ENCODE data around the gene CREBBP. TPM values are rescaled to one million over a fixed set of nuclear protein-coding genes. Genes with fewer than 3 reads are reported as not detected.

Gene CREBBP
- total RNA-seq, 1 experiment from 2014 or later: 26.4 TPM

DNA sequence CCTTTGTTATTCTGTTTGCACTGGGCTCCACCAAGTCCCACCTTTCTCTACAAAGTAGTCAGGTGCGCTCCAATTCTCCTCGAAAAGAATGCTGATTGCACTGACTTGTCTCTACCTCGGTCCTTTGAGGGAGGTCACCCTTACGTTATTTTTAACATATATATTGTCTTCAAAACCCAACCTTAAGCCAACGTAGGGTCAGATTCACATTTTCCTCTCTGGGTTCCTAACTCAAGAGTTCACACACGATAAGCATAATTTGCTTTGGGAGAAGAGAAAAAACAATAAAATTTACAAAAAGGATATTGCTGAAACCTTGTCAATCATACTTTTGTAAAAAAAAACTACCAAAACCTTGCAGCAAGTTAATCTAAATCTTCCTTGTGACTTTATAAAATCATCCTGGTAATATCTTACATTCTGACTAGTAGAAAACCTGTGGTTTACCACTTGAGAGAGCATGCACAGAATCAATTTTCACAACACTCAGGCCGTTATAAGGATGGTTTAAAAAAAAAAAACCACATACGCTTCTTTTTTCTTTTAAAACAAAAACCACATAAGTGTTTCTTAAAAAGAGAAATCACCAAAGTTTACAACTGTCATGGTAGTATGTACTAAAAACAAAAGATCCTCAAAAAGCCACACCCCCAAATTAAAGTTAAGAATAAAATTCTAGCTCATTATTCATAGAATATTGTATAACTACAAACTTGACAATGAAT lies 91.0 kb downstream of the CREBBP start:
- Histone ChIP-seq H3K27ac (ENCODE audit: low read length) (no peak overlapping the region), H3K4me2 (ENCODE audit: low read depth, low read length, poor library complexity, severe bottlenecking) (no peak overlapping the region), H3K4me3 (ENCODE audit: low read length) (no peak overlapping the region), H4K20me1 (ENCODE audit: insufficient read depth, low read depth, low read length) (no peaks in the 10 kb centered on the region; the same call in 1 of the 2 replicates), H3K9me3 (ENCODE audit: low read length) (no peaks in the 10 kb centered on the region), H3K79me2 (ENCODE audit: low read length) (peaks cover 86% of the 10 kb centered on the region), H3K4me1 (ENCODE audit: low read length) (no peaks in the 10 kb centered on the region), H3K9ac (ENCODE audit: low read length) (no peak overlapping the region), H2AFZ (ENCODE audit: low read length) (no peak overlapping the region), H3K36me3 (ENCODE audit: insufficient read depth, low read length) (peaks cover 7% of the 10 kb centered on the region; the same call in 1 of the 2 replicates), H3K9me2 (replicated peaks; ENCODE audit: insufficient read depth, low read length) (no peaks in the 10 kb centered on the region), H3K27me3 (ENCODE audit: low read length) (no peaks in the 10 kb centered on the region)
- no peak for DNase-seq

DNA sequence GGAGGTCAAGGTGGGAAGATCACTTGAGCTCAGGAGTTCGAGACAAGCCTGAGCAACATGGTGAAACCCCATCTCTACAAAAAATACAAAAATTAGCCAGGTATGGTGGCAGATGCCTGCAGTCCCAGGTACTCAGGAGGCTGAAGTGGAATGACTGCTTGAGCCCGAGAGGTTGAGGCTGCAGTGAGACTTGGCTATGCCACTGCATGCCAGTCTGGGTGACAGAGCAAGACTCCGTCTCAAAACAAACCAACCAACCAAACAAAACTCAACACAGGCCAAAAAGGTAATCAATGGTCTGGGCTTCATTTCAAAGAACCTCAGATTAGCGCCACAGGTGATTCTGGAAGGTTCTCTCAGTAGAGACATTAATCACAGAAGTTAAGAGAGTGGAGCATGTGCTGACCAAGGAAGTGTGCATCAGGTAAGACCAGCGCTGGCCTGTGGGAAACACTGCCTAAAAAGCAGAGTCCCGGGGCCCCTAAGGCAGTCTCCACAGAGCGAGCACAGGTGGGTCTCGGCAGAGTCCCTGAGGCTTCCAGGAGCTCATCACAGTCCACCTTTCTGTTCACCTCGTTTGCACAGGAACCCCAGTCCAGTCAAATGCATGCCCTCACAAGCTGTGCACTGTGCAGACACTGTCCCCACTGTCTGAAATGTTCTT lies 91.7 kb downstream of the CREBBP start:
- no peaks in the 10 kb centered on the region for H3K4me1 ChIP-seq (ENCODE audit: low read length)
- DNase-seq: no peak
- no peak overlapping the region for H3K9ac ChIP-seq (ENCODE audit: low read length)
- no peak overlapping the region for H3K4me2 ChIP-seq (ENCODE audit: low read depth, low read length, poor library complexity, severe bottlenecking)
- H3K9me2 ChIP-seq (replicated peaks; ENCODE audit: insufficient read depth, low read length): no peaks in the 10 kb centered on the region
- H3K4me3 ChIP-seq (ENCODE audit: low read length): no peak overlapping the region
- H3K27me3 ChIP-seq (ENCODE audit: low read length): no peaks in the 10 kb centered on the region
- peaks cover 88% of the 10 kb centered on the region for H3K79me2 ChIP-seq (ENCODE audit: low read length)
- no peaks in the 10 kb centered on the region for H3K9me3 ChIP-seq (ENCODE audit: low read length)
- H2AFZ ChIP-seq (ENCODE audit: low read length): no peak overlapping the region
- peaks cover 11% of the 10 kb centered on the region; the same call in 1 of the 2 replicates for H3K36me3 ChIP-seq (ENCODE audit: insufficient read depth, low read length)
- H4K20me1 ChIP-seq (ENCODE audit: insufficient read depth, low read depth, low read length): no peaks in the 10 kb centered on the region; the same call in 1 of the 2 replicates
- H3K27ac ChIP-seq (ENCODE audit: low read length): no peak overlapping the region

DNA sequence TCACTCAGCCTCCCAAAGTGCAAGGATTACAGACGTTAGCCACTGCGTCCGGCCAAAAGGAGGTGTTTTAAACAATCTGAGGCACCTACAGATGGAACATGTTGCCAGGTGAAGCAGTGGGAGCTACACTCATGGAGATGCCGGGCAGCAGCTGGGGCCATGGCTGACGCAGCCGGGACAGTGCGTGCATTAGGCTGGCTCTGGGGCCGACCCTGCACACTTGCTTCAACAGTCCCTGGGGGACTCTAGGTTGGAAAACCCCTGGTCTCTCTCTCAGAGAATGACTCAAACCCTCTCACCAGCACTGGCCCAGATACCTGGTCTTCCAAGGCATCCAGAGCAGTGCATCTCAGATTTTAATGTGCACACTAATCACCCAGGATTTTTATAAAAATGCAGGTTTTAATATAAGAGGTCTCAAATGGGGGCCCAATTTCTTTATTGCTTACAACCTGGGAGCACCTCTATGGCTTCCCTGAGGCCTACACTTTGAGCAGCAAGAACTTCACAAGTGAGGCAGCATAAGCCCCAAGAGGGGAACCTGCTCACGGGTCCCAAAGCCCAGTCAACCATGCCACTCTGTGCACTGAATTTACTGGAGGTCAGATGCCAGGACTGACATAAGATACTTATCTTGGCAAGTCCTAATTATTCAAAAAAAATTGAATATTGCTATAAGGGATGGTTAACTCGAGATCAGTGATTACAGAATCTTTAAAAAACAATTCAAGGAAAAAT lies 92.4 kb downstream of the CREBBP start:
- no peak overlapping the region for H2AFZ ChIP-seq (ENCODE audit: low read length)
- H3K9me2 ChIP-seq (replicated peaks; ENCODE audit: insufficient read depth, low read length): no peaks in the 10 kb centered on the region
- peaks cover 88% of the 10 kb centered on the region for H3K79me2 ChIP-seq (ENCODE audit: low read length)
- no peaks in the 10 kb centered on the region for H3K27me3 ChIP-seq (ENCODE audit: low read length)
- H3K4me3 ChIP-seq (ENCODE audit: low read length): no peak overlapping the region
- H3K27ac ChIP-seq (ENCODE audit: low read length): no peak overlapping the region
- H3K9me3 ChIP-seq (ENCODE audit: low read length): no peaks in the 10 kb centered on the region
- no peak overlapping the region for H3K9ac ChIP-seq (ENCODE audit: low read length)
- H4K20me1 ChIP-seq (ENCODE audit: insufficient read depth, low read depth, low read length): no peaks in the 10 kb centered on the region; the same call in 1 of the 2 replicates
- no peaks in the 10 kb centered on the region for H3K4me1 ChIP-seq (ENCODE audit: low read length)
- peaks cover 12% of the 10 kb centered on the region; the same call in 1 of the 2 replicates for H3K36me3 ChIP-seq (ENCODE audit: insufficient read depth, low read length)
- no peak for DNase-seq
- H3K4me2 ChIP-seq (ENCODE audit: low read depth, low read length, poor library complexity, severe bottlenecking): no peak overlapping the region

DNA sequence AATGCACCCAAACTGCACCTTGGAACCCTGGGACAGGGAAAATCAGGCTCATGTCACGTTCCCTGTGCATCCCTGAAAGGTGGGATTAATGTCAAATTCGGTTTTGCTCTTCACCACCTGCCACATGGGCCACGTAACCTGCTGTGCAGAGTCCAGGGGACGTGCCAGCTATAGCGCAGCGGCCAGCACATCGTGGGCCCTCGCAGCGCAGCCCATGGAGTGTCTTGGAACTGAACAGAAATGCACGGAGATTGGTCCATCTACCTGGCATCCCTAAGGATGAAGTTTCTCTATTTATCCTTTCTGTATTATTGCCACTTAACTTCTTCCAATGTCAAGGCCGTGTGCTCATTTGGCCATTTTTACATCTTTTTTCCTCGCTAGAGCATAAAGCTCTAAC lies 95.1 kb downstream of the CREBBP start:
- no peak overlapping the region for H2AFZ ChIP-seq (ENCODE audit: low read length)
- no peak overlapping the region for H3K4me3 ChIP-seq (ENCODE audit: low read length)
- no peaks in the 10 kb centered on the region for H4K20me1 ChIP-seq (ENCODE audit: insufficient read depth, low read depth, low read length)
- no peak for DNase-seq
- no peaks in the 10 kb centered on the region for H3K27me3 ChIP-seq (ENCODE audit: low read length)
- H3K9me2 ChIP-seq (replicated peaks; ENCODE audit: insufficient read depth, low read length): no peaks in the 10 kb centered on the region
- H3K4me1 ChIP-seq (ENCODE audit: low read length): no peaks in the 10 kb centered on the region
- no peaks in the 10 kb centered on the region for H3K9me3 ChIP-seq (ENCODE audit: low read length)
- H3K79me2 ChIP-seq (ENCODE audit: low read length): peaks cover 73% of the 10 kb centered on the region
- H3K36me3 ChIP-seq (ENCODE audit: insufficient read depth, low read length): peaks cover 11% of the 10 kb centered on the region; the same call in 1 of the 2 replicates
- no peak overlapping the region for H3K4me2 ChIP-seq (ENCODE audit: low read depth, low read length, poor library complexity, severe bottlenecking)
- no peak overlapping the region for H3K27ac ChIP-seq (ENCODE audit: low read length)
- no peak overlapping the region for H3K9ac ChIP-seq (ENCODE audit: low read length)

DNA sequence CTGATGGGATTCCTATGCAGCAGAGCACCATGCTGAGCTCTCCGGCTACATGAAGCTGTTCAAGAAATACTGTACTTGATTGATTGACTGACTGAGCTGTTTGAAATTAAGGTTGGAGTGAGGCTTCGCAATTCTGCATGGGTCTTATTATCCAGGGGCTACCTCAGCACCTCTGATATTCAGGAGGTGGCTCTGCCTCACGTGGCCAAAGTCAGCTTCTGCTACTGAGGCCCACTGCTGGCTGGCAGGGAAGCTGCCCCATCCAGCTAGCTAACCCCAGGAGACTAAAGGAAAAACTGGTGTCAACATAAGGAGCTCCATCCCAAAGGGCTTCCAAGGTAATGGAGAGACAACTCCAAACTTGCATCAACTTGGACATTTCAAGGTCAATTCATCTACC lies 97.0 kb downstream of the CREBBP start:
- H3K27me3 ChIP-seq (ENCODE audit: low read length): no peaks in the 10 kb centered on the region
- no peak for DNase-seq
- H3K9me2 ChIP-seq (replicated peaks; ENCODE audit: insufficient read depth, low read length): no peaks in the 10 kb centered on the region
- H3K9ac ChIP-seq (ENCODE audit: low read length): no peak overlapping the region
- H3K4me1 ChIP-seq (ENCODE audit: low read length): peaks cover 5% of the 10 kb centered on the region
- no peaks in the 10 kb centered on the region for H3K9me3 ChIP-seq (ENCODE audit: low read length)
- H3K36me3 ChIP-seq (ENCODE audit: insufficient read depth, low read length): peaks cover 15% of the 10 kb centered on the region; the same call in 1 of the 2 replicates
- H3K4me3 ChIP-seq (ENCODE audit: low read length): no peak overlapping the region
- H3K79me2 ChIP-seq (ENCODE audit: low read length): peaks cover 62% of the 10 kb centered on the region
- no peak overlapping the region for H2AFZ ChIP-seq (ENCODE audit: low read length)
- no peaks in the 10 kb centered on the region for H4K20me1 ChIP-seq (ENCODE audit: insufficient read depth, low read depth, low read length)
- no peak overlapping the region for H3K4me2 ChIP-seq (ENCODE audit: low read depth, low read length, poor library complexity, severe bottlenecking)
- no peak overlapping the region for H3K27ac ChIP-seq (ENCODE audit: low read length)

DNA sequence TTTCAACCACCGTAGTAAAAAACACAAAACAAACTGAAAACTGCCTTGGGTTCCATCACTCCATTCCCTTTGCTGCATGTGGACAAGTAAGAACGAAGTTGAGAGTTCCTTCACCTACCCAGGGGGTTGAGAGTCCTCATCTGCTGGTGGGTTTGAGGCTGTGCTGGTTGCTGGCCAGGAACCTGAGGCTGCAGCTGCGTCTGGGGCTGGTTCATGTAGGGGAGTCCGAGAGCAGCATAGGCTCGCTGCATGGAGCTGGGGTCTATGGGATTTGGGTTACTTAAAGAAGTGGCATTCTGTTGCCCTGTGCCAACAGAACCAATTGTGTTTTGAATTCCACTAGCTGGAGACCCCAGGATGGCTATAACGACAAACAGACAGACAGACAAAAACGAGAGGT lies 97.9 kb downstream of the CREBBP start:
- H3K36me3 ChIP-seq (ENCODE audit: insufficient read depth, low read length): peaks cover 25% of the 10 kb centered on the region; the same call in 1 of the 2 replicates
- H3K27me3 ChIP-seq (ENCODE audit: low read length): no peaks in the 10 kb centered on the region
- H3K9ac ChIP-seq (ENCODE audit: low read length): no peak overlapping the region
- no peaks in the 10 kb centered on the region for H4K20me1 ChIP-seq (ENCODE audit: insufficient read depth, low read depth, low read length)
- no peaks in the 10 kb centered on the region for H3K9me2 ChIP-seq (replicated peaks; ENCODE audit: insufficient read depth, low read length)
- no peaks in the 10 kb centered on the region for H3K9me3 ChIP-seq (ENCODE audit: low read length)
- no peak overlapping the region for H3K4me3 ChIP-seq (ENCODE audit: low read length)
- no peak for DNase-seq
- no peak overlapping the region for H3K4me2 ChIP-seq (ENCODE audit: low read depth, low read length, poor library complexity, severe bottlenecking)
- peaks cover 57% of the 10 kb centered on the region for H3K79me2 ChIP-seq (ENCODE audit: low read length)
- H3K4me1 ChIP-seq (ENCODE audit: low read length): peaks cover 12% of the 10 kb centered on the region
- H3K27ac ChIP-seq (ENCODE audit: low read length): no peak overlapping the region
- no peak overlapping the region for H2AFZ ChIP-seq (ENCODE audit: low read length)

DNA sequence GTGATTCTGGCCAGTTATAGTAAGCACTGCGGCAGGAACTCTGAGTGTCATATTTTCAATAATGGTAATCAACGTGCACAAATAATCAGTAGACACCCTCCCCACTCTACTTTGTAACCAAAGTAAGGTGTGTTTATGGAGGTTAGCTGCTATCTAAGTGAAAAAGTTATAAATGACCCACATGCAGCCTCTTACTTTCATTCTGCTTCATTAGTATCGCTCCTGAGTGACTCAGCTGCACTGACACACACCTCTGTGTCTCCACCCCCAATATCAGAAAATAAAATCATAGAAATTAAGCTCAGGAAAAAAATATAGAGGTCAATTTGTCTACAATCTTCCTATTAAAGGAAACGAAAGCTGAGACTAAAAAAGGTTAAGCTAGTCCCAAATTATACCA lies 99.1 kb downstream of the CREBBP start:
- Histone ChIP-seq H3K27me3 (ENCODE audit: low read length) (no peaks in the 10 kb centered on the region), H2AFZ (ENCODE audit: low read length) (no peak overlapping the region), H3K4me1 (ENCODE audit: low read length) (peaks cover 12% of the 10 kb centered on the region), H3K9me3 (ENCODE audit: low read length) (no peaks in the 10 kb centered on the region), H3K27ac (ENCODE audit: low read length) (no peak overlapping the region), H3K36me3 (ENCODE audit: insufficient read depth, low read length) (peaks cover 29% of the 10 kb centered on the region; the same call in 1 of the 2 replicates), H3K79me2 (ENCODE audit: low read length) (peaks cover 50% of the 10 kb centered on the region), H3K9me2 (replicated peaks; ENCODE audit: insufficient read depth, low read length) (no peaks in the 10 kb centered on the region), H4K20me1 (ENCODE audit: insufficient read depth, low read depth, low read length) (no peaks in the 10 kb centered on the region), H3K9ac (ENCODE audit: low read length) (no peak overlapping the region), H3K4me3 (ENCODE audit: low read length) (no peak overlapping the region), H3K4me2 (ENCODE audit: low read depth, low read length, poor library complexity, severe bottlenecking) (no peak overlapping the region)
- no peak for DNase-seq

DNA sequence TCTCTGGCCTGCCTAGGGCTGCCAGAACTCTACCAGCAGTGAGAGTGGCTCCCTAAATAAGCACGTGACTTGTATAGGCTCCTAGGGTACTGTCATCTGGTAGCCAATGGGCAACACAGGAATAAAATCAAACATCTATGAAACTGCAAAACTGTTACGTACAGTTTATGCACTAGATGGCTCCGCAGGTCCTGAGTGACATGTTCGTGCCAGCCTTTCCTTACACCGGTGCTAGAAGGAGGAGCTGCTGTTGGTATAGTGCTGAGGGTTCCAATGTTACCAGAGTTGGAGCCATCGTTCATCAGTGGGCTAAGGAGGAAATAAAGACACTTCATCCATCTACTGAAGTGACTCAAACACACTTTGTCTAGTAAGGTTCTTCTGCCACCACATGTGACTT lies 99.9 kb downstream of the CREBBP start:
- H3K4me1 ChIP-seq (ENCODE audit: low read length): peaks cover 12% of the 10 kb centered on the region
- no peak overlapping the region for H3K4me2 ChIP-seq (ENCODE audit: low read depth, low read length, poor library complexity, severe bottlenecking)
- peaks cover 32% of the 10 kb centered on the region; the same call in 1 of the 2 replicates for H3K36me3 ChIP-seq (ENCODE audit: insufficient read depth, low read length)
- peaks cover 43% of the 10 kb centered on the region for H3K79me2 ChIP-seq (ENCODE audit: low read length)
- no peaks in the 10 kb centered on the region for H3K9me2 ChIP-seq (replicated peaks; ENCODE audit: insufficient read depth, low read length)
- no peak overlapping the region for H3K9ac ChIP-seq (ENCODE audit: low read length)
- no peaks in the 10 kb centered on the region for H3K9me3 ChIP-seq (ENCODE audit: low read length)
- DNase-seq: no peak
- no peak overlapping the region for H2AFZ ChIP-seq (ENCODE audit: low read length)
- H3K4me3 ChIP-seq (ENCODE audit: low read length): no peak overlapping the region
- no peaks in the 10 kb centered on the region for H4K20me1 ChIP-seq (ENCODE audit: insufficient read depth, low read depth, low read length)
- no peaks in the 10 kb centered on the region for H3K27me3 ChIP-seq (ENCODE audit: low read length)
- H3K27ac ChIP-seq (ENCODE audit: low read length): no peak overlapping the region

Measured in Karpas-422 (cell line).